SU-DHL-6 (cell line): ENCODE data around the gene CDKL4.

ENCODE experiments used
- CTCF ChIP-seq: fragments of 200-600 bp; sonication (generic); IDR thresholded peaks from one replicate; pipeline ENCODE4 v1.5.1; 2017; ENCODE audit warnings: antibody characterized with exemption, mild to moderate bottlenecking, low read length, moderate library complexity; ENCODE audit not compliant: insufficient read depth, poor library complexity, severe bottlenecking
- EZH2phosphoT487 ChIP-seq: fragments of 200-600 bp; sonication (generic), shearing (Covaris generic); conservative IDR thresholded peaks from 2 replicates; pipeline ENCODE4 v1.6.1; 2018; ENCODE audit warnings: mild to moderate bottlenecking, antibody characterized with exemption, low read length, moderate library complexity, mixed read lengths

DNA sequence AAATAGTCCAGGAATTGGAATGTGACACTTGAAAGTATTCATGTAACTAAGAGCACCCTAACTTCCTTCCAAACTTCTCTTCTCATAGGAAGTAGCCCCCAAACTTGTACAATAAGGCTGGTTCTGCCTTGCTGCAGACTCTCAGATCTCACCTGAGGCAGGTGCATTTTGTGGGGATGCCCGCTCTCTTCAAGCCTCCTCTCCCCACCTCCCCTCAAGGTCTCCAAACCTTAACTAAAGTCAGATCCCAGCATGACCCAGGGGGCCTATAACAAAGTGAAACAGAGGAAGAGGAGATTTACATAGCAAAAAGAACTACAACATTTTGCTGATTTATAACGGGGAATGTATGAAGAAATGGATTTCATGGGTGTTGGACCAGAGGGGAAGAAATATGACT lies 23.6 kb downstream of the CDKL4 start:
- TF ChIP-seq CTCF (no peak), EZH2phosphoT487 (no peak)
